B cell (primary cell): ENCODE results near the gene CCDC170. TPM values are rescaled to one million over a fixed set of nuclear protein-coding genes. Genes with fewer than 3 reads are reported as not detected.

Source experiments
- ATAC-seq: fragments of 200-7000 bp; cut with Tn5 transposase; one replicate; pipeline ENCODE4 v1.10.0; 2021; ENCODE audit warnings: low read depth, mild to moderate bottlenecking, moderate number of reproducible peaks, moderate library complexity
- CTCF ChIA-PET: fragments of 350-600 bp; sonication (Branson Sonifier 250); formaldehyde crosslinking; loops from one replicate; lab custom pipeline; 2021; ENCODE audit warnings: antibody characterized with exemption, inconsistent platforms; lab: Charles Lee
- POLR2A ChIA-PET: fragments of 350-600 bp; sonication (Branson Sonifier 250); formaldehyde crosslinking; loops from one replicate; lab custom pipeline; 2021; ENCODE audit warnings: antibody characterized with exemption; lab: Charles Lee
- DNase-seq: peaks from one replicate; pipeline ENCODE4 v3.0.0; 2013
- H2AFZ ChIP-seq: 2 replicates; pipeline ENCODE4 v1.6.1; 2012; ENCODE audit warnings: mild to moderate bottlenecking, low read depth, low read length; ENCODE audit not compliant: insufficient read depth, poor library complexity, severe bottlenecking
- H3K27ac ChIP-seq, 2 donors: 1 replicate in 1 of 2; 2 replicates in 1 of 2; pipeline ENCODE4 v1.5.1; 2012 to 2013; ENCODE audit warnings: low read length in 2 of 2, mild to moderate bottlenecking in 2 of 2, moderate library complexity in 1 of 2
- H3K27me3 ChIP-seq, 4 experiments: fragments of 200-600 bp in 1 of 4; sonication (generic) in 1 of 4; replicated peaks in 1 of 4; 1 replicate in 2 of 4; 2 replicates in 2 of 4; pipeline versions ENCODE4 v1.6.1 to v1.7.0; 2013 to 2016; ENCODE audit warnings: low read length in 3 of 4, mild to moderate bottlenecking in 2 of 4, mixed read lengths in 1 of 4, moderate library complexity in 1 of 4; ENCODE audit not compliant: insufficient read depth in 4 of 4, control insufficient read depth in 3 of 4; ENCODE audit errors: control extremely low read depth in 1 of 4
- H3K36me3 ChIP-seq, 2 experiments: replicated peaks in 1 of 2; 1 replicate in 1 of 2; 2 replicates in 1 of 2; pipeline versions ENCODE4 v1.6.1 to v1.7.1; 2013; ENCODE audit warnings: low read length in 1 of 2; ENCODE audit not compliant: insufficient read depth in 2 of 2, control insufficient read depth in 1 of 2; ENCODE audit errors: control extremely low read depth in 1 of 2, extremely low read depth in 1 of 2
- H3K4me1 ChIP-seq, 2 donors: fragments of 200-600 bp in 1 of 2; sonication (generic) in 1 of 2; 1 replicate in 1 of 2; 2 replicates in 1 of 2; pipeline versions ENCODE4 v1.5.1 to v1.6.1; 2013 to 2017; ENCODE audit warnings: low read length in 2 of 2; ENCODE audit not compliant: control insufficient read depth in 2 of 2, insufficient read depth in 2 of 2
- H3K4me2 ChIP-seq: replicated peaks from 2 replicates; pipeline ENCODE3; 2012; ENCODE audit warnings: mild to moderate bottlenecking, low read depth, low read length; ENCODE audit not compliant: poor library complexity, severe bottlenecking
- H3K4me3 ChIP-seq, 5 experiments: fragments of 200-600 bp in 1 of 5; sonication (generic) in 1 of 5; 1 replicate in 3 of 5; 2 replicates in 2 of 5; pipeline versions ENCODE4 v1.5.1 to v1.7.0; 2011 to 2016; ENCODE audit warnings: low read length in 4 of 5, mild to moderate bottlenecking in 4 of 5, low read depth in 2 of 5, control low read depth in 1 of 5, moderate library complexity in 1 of 5; ENCODE audit not compliant: insufficient read depth in 1 of 5; ENCODE audit errors: control extremely low read depth in 1 of 5, extremely low read depth in 1 of 5
- H3K79me2 ChIP-seq: fragments of 200-600 bp; sonication (generic); one replicate; pipeline ENCODE4 v1.6.0; 2016; ENCODE audit warnings: low read length; ENCODE audit not compliant: control insufficient read depth, insufficient read depth
- H3K9ac ChIP-seq: fragments of 200-600 bp; sonication (generic); 2 replicates; pipeline ENCODE4 v1.6.1; 2017; ENCODE audit warnings: mild to moderate bottlenecking, low read length, moderate library complexity
- H3K9me3 ChIP-seq, 3 donors: one replicate each; pipeline versions ENCODE4 v1.6.1 to v1.7.1; 2013; ENCODE audit warnings: low read length in 2 of 3; ENCODE audit not compliant: control insufficient read depth in 2 of 3, insufficient read depth in 1 of 3; ENCODE audit errors: control extremely low read depth in 1 of 3
- H4K20me1 ChIP-seq: 2 replicates; pipeline ENCODE4 v1.6.0; 2012; ENCODE audit warnings: mild to moderate bottlenecking, low read length; ENCODE audit not compliant: insufficient read depth, control insufficient read depth, poor library complexity, severe bottlenecking
- H3K27ac Mint-ChIP-seq: one replicate; pipeline ENCODE4 v1.8.0; 2021; ENCODE audit warnings: mixed read lengths
- H3K27me3 Mint-ChIP-seq: one replicate; pipeline ENCODE4 v1.8.0; 2021; ENCODE audit warnings: mixed read lengths
- H3K4me1 Mint-ChIP-seq: one replicate; pipeline ENCODE4 v1.8.0; 2021; ENCODE audit warnings: mixed read lengths
- H3K4me3 Mint-ChIP-seq: one replicate; pipeline ENCODE4 v1.8.0; 2021; ENCODE audit warnings: mixed read lengths
- H3K9me3 Mint-ChIP-seq: one replicate; pipeline ENCODE4 v1.8.0; 2022; ENCODE audit warnings: mixed read lengths; ENCODE audit not compliant: insufficient read depth
- EZH2 ChIP-seq: IDR thresholded peaks from 2 replicates; pipeline ENCODE4 v1.6.1; 2012; ENCODE audit warnings: borderline replicate concordance, low read depth, mild to moderate bottlenecking, moderate library complexity, low read length; ENCODE audit not compliant: insufficient read depth, poor library complexity, severe bottlenecking
- WGBS: methylation state at CpG from one replicate; pipeline ENCODE4 v1.1.5; 2013; ENCODE audit warnings: missing lambda C conversion rate; ENCODE audit not compliant: insufficient coverage; 5-methylcytosine and 5-hydroxymethylcytosine counted together
- intact Hi-C: fragments of 100-400 bp; cut with micrococcal nuclease; formaldehyde crosslinking; loops from one replicate; pipeline ENCODE4 v1.10.0; 2022
- polyA plus RNA-seq: library from polyadenylated mRNA; depleted of rRNA; stranded (reverse); fragments of >200 nt; gene quantifications from 2 replicates; pipeline ENCODE4 v1.2.3, GENCODE V29; 2012
- total RNA-seq, 2 donors: library from RNA; stranded (reverse); fragments of 120-200 nt in 1 of 2; gene quantifications; 1 replicate in 1 of 2; 2 replicates in 1 of 2; pipeline versions ENCODE4 v1.2.3 to v1.2.4, GENCODE V29; 2013 to 2022
- TF ChIP-seq, protein P1 (sequence below): fragments of 200-600 bp; IDR thresholded peaks from one replicate; pipeline ENCODE4 v1.8.0; 2022; ENCODE audit warnings: antibody characterized with exemption, mild to moderate bottlenecking

CCDC170 gene
- total and polyA plus RNA-seq, 2 donors (not counting 1 experiment from before 2014, with no cell fraction given), result 0.01 TPM; not detected in 1

DNA sequence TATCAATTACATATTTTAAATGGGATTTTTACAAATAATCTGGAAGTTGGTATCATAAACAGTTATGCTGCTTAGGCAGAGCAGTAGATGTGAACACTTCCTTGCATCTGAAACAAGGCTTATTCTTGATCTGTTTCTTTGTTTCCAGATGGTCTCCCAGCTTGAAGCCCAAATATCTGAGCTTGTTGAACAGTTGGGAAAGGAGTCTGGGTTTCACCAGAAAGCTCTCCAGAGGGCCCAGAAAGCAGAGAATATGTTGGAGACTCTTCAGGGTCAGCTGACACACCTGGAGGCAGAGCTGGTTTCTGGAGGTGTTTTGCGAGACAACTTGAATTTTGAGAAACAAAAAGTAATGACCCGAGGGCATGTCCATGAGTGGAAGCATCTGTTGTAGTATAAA lies 91.9 kb downstream of the CCDC170 start:
- H2AFZ ChIP-seq, result no peak overlapping the region
- H3K27ac Mint-ChIP-seq, result no peak overlapping the region

DNA sequence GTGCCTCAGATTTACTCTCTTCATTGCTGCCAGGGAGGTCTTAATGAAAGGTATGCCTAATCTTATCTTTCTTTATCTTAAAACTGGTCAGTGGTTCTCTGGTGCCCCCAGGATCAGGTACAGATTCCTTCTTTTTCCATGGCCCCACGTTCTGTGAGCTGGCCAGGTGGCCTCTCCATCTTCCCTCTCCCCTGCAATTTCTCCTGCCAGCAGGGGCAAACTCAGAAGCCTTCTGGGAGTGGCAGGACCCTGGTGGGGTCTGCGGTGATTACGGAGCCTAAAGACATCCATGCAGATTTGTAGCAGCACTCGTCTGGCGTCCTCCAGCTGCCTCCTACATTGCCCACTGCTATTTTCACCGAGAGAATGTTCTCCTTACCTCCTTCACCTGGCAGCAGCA lies 95.8 kb downstream of the CCDC170 start:
- intact Hi-C loops, result no loop called here
- no peak overlapping the region for H3K27ac Mint-ChIP-seq
- Histone ChIP-seq H3K4me3 (no peak overlapping the region), H3K36me3 (no peaks in the 10 kb centered on the region), H3K4me2 (no peak overlapping the region), H3K27me3 (no peaks in the 10 kb centered on the region), H3K79me2 (no peaks in the 10 kb centered on the region), H3K4me1 (no peaks in the 10 kb centered on the region), H3K9me3 (peaks cover 0 to 7% (median 0%) of the 10 kb centered on the region in 3 donors), H3K27ac (no peak overlapping the region), H3K9ac (no peak overlapping the region), H4K20me1 (no peaks in the 10 kb centered on the region), H2AFZ (no peak overlapping the region)
- 62% methylated on average over 6 of the region's 6 CpGs for WGBS
- ATAC-seq (no peak), DNase-seq (no peak)
- ChIA-PET CTCF (no interaction called here), POLR2A (no interaction called here)
- H3K4me1 Mint-ChIP-seq, result no peaks in the 10 kb centered on the region
- H3K27me3 Mint-ChIP-seq, result peaks cover 22% of the 10 kb centered on the region
- TF ChIP-seq, protein P1, sequence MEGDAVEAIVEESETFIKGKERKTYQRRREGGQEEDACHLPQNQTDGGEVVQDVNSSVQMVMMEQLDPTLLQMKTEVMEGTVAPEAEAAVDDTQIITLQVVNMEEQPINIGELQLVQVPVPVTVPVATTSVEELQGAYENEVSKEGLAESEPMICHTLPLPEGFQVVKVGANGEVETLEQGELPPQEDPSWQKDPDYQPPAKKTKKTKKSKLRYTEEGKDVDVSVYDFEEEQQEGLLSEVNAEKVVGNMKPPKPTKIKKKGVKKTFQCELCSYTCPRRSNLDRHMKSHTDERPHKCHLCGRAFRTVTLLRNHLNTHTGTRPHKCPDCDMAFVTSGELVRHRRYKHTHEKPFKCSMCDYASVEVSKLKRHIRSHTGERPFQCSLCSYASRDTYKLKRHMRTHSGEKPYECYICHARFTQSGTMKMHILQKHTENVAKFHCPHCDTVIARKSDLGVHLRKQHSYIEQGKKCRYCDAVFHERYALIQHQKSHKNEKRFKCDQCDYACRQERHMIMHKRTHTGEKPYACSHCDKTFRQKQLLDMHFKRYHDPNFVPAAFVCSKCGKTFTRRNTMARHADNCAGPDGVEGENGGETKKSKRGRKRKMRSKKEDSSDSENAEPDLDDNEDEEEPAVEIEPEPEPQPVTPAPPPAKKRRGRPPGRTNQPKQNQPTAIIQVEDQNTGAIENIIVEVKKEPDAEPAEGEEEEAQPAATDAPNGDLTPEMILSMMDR, result no peak
- no peak for TF ChIP-seq EZH2
- no peak overlapping the region for H3K4me3 Mint-ChIP-seq
- no peaks in the 10 kb centered on the region for H3K9me3 Mint-ChIP-seq

More for the DNA sequence above, 91.9 kb downstream of the CCDC170 start:
- Mint-ChIP-seq H3K27me3 (peaks cover 25% of the 10 kb centered on the region), H3K4me1 (no peaks in the 10 kb centered on the region), H3K9me3 (peaks cover 2% of the 10 kb centered on the region), H3K4me3 (no peak overlapping the region)
- DNase-seq (no peak), ATAC-seq (no peak)
- H3K36me3 ChIP-seq, result no peaks in the 10 kb centered on the region
- H3K4me1 ChIP-seq, result no peaks in the 10 kb centered on the region
- ChIA-PET POLR2A (no interaction called here), CTCF (interaction anchor here (0.6 kb wide), 1 partner anchor 15 kb away, joined by 7 read pairs; no protein-coding TSS in a partner anchor)
- H3K27ac ChIP-seq, result no peak overlapping the region
- no peak overlapping the region for H3K9ac ChIP-seq
- H3K27me3 ChIP-seq, result no peaks in the 10 kb centered on the region
- H3K79me2 ChIP-seq, result no peaks in the 10 kb centered on the region
- H3K9me3 ChIP-seq, result no peaks in the 10 kb centered on the region
- H4K20me1 ChIP-seq, result no peaks in the 10 kb centered on the region
- intact Hi-C loops, result no loop called here
- H3K4me2 ChIP-seq, result no peak overlapping the region
- no peak for TF ChIP-seq EZH2
- TF ChIP-seq, protein P1, result no peak
- 100% methylated on average over 2 of the region's 2 CpGs for WGBS
- H3K4me3 ChIP-seq, result no peak overlapping the region
